HepG2 (cell line): ENCODE data around the gene DNAJC30. TPM values are rescaled to one million over a fixed set of nuclear protein-coding genes. Genes with fewer than 3 reads are reported as not detected.
A peak's percentile ranks its signal among the peaks of the same experiment; 100 is the strongest.

Experiments
- BCL6 ChIP-seq: IDR thresholded peaks from 2 replicates; pipeline ENCODE4 v1.6.1; 2016; ENCODE audit warnings: missing genetic modification reagents, missing compliant biosample characterization
- CEBPG ChIP-seq: IDR thresholded peaks from 2 replicates; pipeline ENCODE4 v1.6.1; 2016
- CTCF ChIP-seq: sonication (generic); formaldehyde crosslinking; IDR thresholded peaks from 2 replicates; pipeline ENCODE4 v1.5.0; 2020; ENCODE audit warnings: mild to moderate bottlenecking, missing genetic modification reagents, moderate library complexity
- GMEB1 ChIP-seq: sonication (generic); formaldehyde crosslinking; IDR thresholded peaks from 2 replicates; pipeline ENCODE4 v1.5.1; 2020; ENCODE audit warnings: missing genetic modification reagents, mild to moderate bottlenecking, borderline replicate concordance
- HNRNPH1 ChIP-seq: fragments of 200-400 bp; formaldehyde crosslinking; optimal IDR thresholded peaks from 2 replicates; pipeline ENCODE3; 2017; ENCODE audit warnings: mild to moderate bottlenecking, low read depth, low read length
- HOXA3 ChIP-seq: sonication (generic); formaldehyde crosslinking; IDR thresholded peaks from 2 replicates; pipeline ENCODE4 v1.5.0; 2020; ENCODE audit warnings: missing genetic modification reagents
- KDM1A ChIP-seq: IDR thresholded peaks from 2 replicates; pipeline ENCODE4 v1.6.1; 2016; ENCODE audit warnings: missing compliant biosample characterization
- KDM3A ChIP-seq: IDR thresholded peaks from 2 replicates; pipeline ENCODE4 v1.6.1; 2018; ENCODE audit warnings: low read depth, missing compliant biosample characterization
- NFAT5 ChIP-seq: sonication (generic); formaldehyde crosslinking; IDR thresholded peaks from 2 replicates; pipeline ENCODE4 v1.4.0; 2020; ENCODE audit warnings: missing genetic modification reagents
- PATZ1 ChIP-seq: sonication (generic); formaldehyde crosslinking; IDR thresholded peaks from 2 replicates; pipeline ENCODE4 v1.4.0; 2020; ENCODE audit warnings: missing genetic modification reagents
- RXRB ChIP-seq: IDR thresholded peaks from 2 replicates; pipeline ENCODE4 v1.6.1; 2016; ENCODE audit warnings: borderline replicate concordance, missing genetic modification reagents, missing compliant biosample characterization
- ZNF281 ChIP-seq: sonication (generic); formaldehyde crosslinking; IDR thresholded peaks from 2 replicates; pipeline ENCODE4 v1.4.0; 2020; ENCODE audit warnings: missing genetic modification reagents, borderline replicate concordance
- ZNF780A ChIP-seq: sonication (generic); formaldehyde crosslinking; IDR thresholded peaks from 2 replicates; pipeline ENCODE4 v1.8.0; 2022; ENCODE audit warnings: mild to moderate bottlenecking, missing genetic modification reagents, moderate library complexity
- ZSCAN29 ChIP-seq: sonication (generic); formaldehyde crosslinking; conservative IDR thresholded peaks from 2 replicates; pipeline ENCODE4 v1.4.0; 2020; ENCODE audit warnings: mild to moderate bottlenecking, missing genetic modification reagents
- polyA plus RNA-seq, 8 experiments: library from polyadenylated mRNA; depleted of rRNA in 3 of 8; stranded (reverse) in 7 of 8; unstranded in 1 of 8; fragments of >200 nt; fragmentation: Illumina TruSeq in 4 of 8; extraction: Trizol in 4 of 8; gene quantifications; 2 replicates each; pipeline versions ENCODE4 v1.2.1 to v1.2.3, GENCODE V29; 2011 to 2016; ENCODE audit warnings: low read depth in 4 of 8, missing spikeins in 1 of 8, mixed read lengths in 1 of 8; ENCODE audit not compliant: insufficient read depth in 1 of 8
- total RNA-seq, 5 experiments: library from RNA; depleted of rRNA; stranded (reverse); fragments of >200 nt; fragmentation: Illumina TruSeq; extraction: Trizol; gene quantifications; 2 replicates each; pipeline ENCODE4 v1.2.3, GENCODE V29; 2016; ENCODE audit warnings: low read depth in 1 of 5

The DNAJC30 gene
- total and polyA plus RNA-seq, 2 of the 13 experiments (the other 11 are each of a cell fraction or from before 2014, with no cell fraction given): 3.3 to 3.8 TPM

- peak; percentile 44; the same call in 1 of the 2 replicates for TF ChIP-seq ZNF281 (CRISPR knock-in tag)
- TF ChIP-seq NFAT5 (CRISPR knock-in tag): no peak
- TF ChIP-seq CTCF (CRISPR knock-in tag): peak; percentile 54
- TF ChIP-seq RXRB: peak; percentile 68
- TF ChIP-seq KDM3A (CRISPR knock-in tag): peak; percentile 88; the same call in 1 of the 2 replicates
- TF ChIP-seq PATZ1 (CRISPR knock-in tag): peak; percentile 96
- no peak for TF ChIP-seq ZNF780A
- TF ChIP-seq KDM1A (CRISPR knock-in tag): no peak
- no peak for TF ChIP-seq HNRNPH1
- TF ChIP-seq HOXA3 (CRISPR knock-in tag): peak; percentile 84
- TF ChIP-seq ZSCAN29 (CRISPR knock-in tag): 0 out of 2 replicates have a peak, but pooled peaks have one; percentile 71
- no peak for TF ChIP-seq CEBPG
- TF ChIP-seq GMEB1 (CRISPR knock-in tag): no peak
- peak; percentile 53 for TF ChIP-seq BCL6 (CRISPR knock-in tag)
Observed at GRCh38 chr7:73647725-73648592, 35.3 kb downstream of the DNAJC30 start (continued).
